SK-N-SH treated with all-trans-retinoic acid at 6 μM for 48 hours (cell line): ENCODE data around the gene SLC25A34.

ENCODE experiments used
- ARNTL ChIP-seq: fragments of 450-650 bp; formaldehyde crosslinking; IDR thresholded peaks from 2 replicates; pipeline ENCODE4 v1.5.0; 2020; ENCODE audit warnings: low read depth, mild to moderate bottlenecking, moderate library complexity, borderline replicate concordance
- BACH2 ChIP-seq: fragments of 250-450 bp; sonication (Bioruptor Pico); IDR thresholded peaks from 2 replicates; pipeline ENCODE4 v1.9.0; 2021; ENCODE audit warnings: mild to moderate bottlenecking, borderline replicate concordance
- CREB5 ChIP-seq: fragments of 250-450 bp; sonication (Bioruptor Pico); IDR thresholded peaks from 2 replicates; pipeline ENCODE4 v1.5.1; 2020; ENCODE audit warnings: low read depth, mild to moderate bottlenecking, moderate library complexity
- CSDC2 ChIP-seq: fragments of 250-450 bp; sonication (Bioruptor Pico); IDR thresholded peaks from 2 replicates; pipeline ENCODE4 v1.5.0; 2020; ENCODE audit warnings: mild to moderate bottlenecking, moderate library complexity
- PATZ1 ChIP-seq: fragments of 250-450 bp; sonication (Bioruptor Pico); IDR thresholded peaks from 2 replicates; pipeline ENCODE4 v1.8.0; 2020; ENCODE audit warnings: mild to moderate bottlenecking, moderate library complexity, borderline replicate concordance
- POU6F1 ChIP-seq: fragments of 250-450 bp; sonication (Bioruptor Pico); IDR thresholded peaks from 2 replicates; pipeline ENCODE4 v1.8.0; 2021; ENCODE audit warnings: low read depth, mild to moderate bottlenecking, moderate library complexity, borderline replicate concordance
- RARB ChIP-seq: fragments of 250-450 bp; sonication (Bioruptor Pico); IDR thresholded peaks from 2 replicates; pipeline ENCODE4 v1.8.0; 2021; ENCODE audit warnings: mild to moderate bottlenecking, moderate library complexity
- SNAI2 ChIP-seq: fragments of 250-450 bp; sonication (Bioruptor Pico); IDR thresholded peaks from 2 replicates; pipeline ENCODE4 v1.5.0; 2020; ENCODE audit warnings: mild to moderate bottlenecking, moderate library complexity
- TCF4 ChIP-seq: fragments of 250-450 bp; sonication (Bioruptor Pico); IDR thresholded peaks from 2 replicates; pipeline ENCODE4 v1.8.0; 2021; ENCODE audit warnings: mild to moderate bottlenecking, moderate library complexity, borderline replicate concordance
- TSHZ2 ChIP-seq: fragments of 250-450 bp; sonication (Bioruptor Pico); IDR thresholded peaks from 2 replicates; pipeline ENCODE4 v1.5.0; 2020; ENCODE audit warnings: mild to moderate bottlenecking, moderate library complexity
- ZFP3 ChIP-seq: fragments of 250-450 bp; sonication (Bioruptor Pico); IDR thresholded peaks from 2 replicates; pipeline ENCODE4 v1.5.0; 2020; ENCODE audit warnings: mild to moderate bottlenecking, moderate library complexity
- ZFP30 ChIP-seq: fragments of 450-650 bp; formaldehyde crosslinking; IDR thresholded peaks from 2 replicates; pipeline ENCODE4 v1.5.0; 2022; ENCODE audit warnings: mild to moderate bottlenecking, moderate library complexity
- ZNF565 ChIP-seq: fragments of 450-650 bp; formaldehyde crosslinking; conservative IDR thresholded peaks from 2 replicates; pipeline ENCODE4 v1.5.0; 2020; ENCODE audit warnings: low read depth, mild to moderate bottlenecking, moderate library complexity

- TF ChIP-seq RARB (no peak), ZFP3 (CRISPR knock-in tag) (no peak), ARNTL (no peak), BACH2 (CRISPR knock-in tag) (no peak), CSDC2 (CRISPR knock-in tag) (no peak), TSHZ2 (CRISPR knock-in tag) (no peak), ZNF565 (CRISPR knock-in tag) (no peak), ZFP30 (CRISPR knock-in tag) (no peak), PATZ1 (no peak), POU6F1 (CRISPR knock-in tag) (no peak), SNAI2 (no peak), TCF4 (CRISPR knock-in tag) (no peak), CREB5 (CRISPR knock-in tag) (no peak)
These were observed 13.1 kb upstream of the SLC25A34 start for GRCh38 chr1:15722836-15723532.
